Fibroblast of villous mesenchyme (primary cell): ENCODE measurements around the gene CENPA. TPM values are rescaled to one million over a fixed set of nuclear protein-coding genes. Genes with fewer than 3 reads are reported as not detected.

ENCODE experiments used
- DNase-seq: peaks from one replicate; pipeline ENCODE4 v3.0.0-alpha.2; 2010; ENCODE audit warnings: low read depth
- H3K4me3 ChIP-seq: 2 replicates; pipeline ENCODE4 v1.5.1; 2011; ENCODE audit warnings: low read depth, mild to moderate bottlenecking, low read length
- total RNA-seq: library from RNA; depleted of rRNA; stranded (reverse); fragments of >200 nt; gene quantifications from 2 replicates; pipeline ENCODE4 v1.2.3, GENCODE V29; 2012
- TF ChIP-seq, protein P1 (sequence below): IDR thresholded peaks from 2 replicates; pipeline ENCODE4 v1.5.1; 2012; ENCODE audit warnings: low read depth, mild to moderate bottlenecking, low read length; ENCODE audit not compliant: insufficient read depth

The CENPA gene
- total RNA-seq, 1 donor, result 9.5 TPM

DNA sequence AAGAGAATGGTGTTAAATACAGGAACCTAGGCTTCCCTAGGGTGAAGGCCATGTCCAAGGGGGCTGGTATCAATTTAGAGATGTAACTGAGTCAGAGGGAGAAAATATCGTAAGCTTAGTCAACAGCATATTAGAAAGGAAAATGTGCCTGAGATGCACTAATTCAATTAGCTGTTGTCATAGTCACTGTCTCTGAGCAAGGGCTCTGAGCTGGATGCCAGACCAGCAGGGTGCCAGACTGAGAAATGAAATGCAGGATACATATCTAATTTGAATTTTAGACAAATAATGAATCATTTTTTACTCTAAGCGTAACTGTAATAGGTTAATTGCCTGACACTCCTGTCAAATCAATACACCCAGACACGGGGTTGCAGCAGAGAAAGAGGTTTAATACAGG, 33.2 kb upstream of the CENPA start:
- TF ChIP-seq, protein P1, sequence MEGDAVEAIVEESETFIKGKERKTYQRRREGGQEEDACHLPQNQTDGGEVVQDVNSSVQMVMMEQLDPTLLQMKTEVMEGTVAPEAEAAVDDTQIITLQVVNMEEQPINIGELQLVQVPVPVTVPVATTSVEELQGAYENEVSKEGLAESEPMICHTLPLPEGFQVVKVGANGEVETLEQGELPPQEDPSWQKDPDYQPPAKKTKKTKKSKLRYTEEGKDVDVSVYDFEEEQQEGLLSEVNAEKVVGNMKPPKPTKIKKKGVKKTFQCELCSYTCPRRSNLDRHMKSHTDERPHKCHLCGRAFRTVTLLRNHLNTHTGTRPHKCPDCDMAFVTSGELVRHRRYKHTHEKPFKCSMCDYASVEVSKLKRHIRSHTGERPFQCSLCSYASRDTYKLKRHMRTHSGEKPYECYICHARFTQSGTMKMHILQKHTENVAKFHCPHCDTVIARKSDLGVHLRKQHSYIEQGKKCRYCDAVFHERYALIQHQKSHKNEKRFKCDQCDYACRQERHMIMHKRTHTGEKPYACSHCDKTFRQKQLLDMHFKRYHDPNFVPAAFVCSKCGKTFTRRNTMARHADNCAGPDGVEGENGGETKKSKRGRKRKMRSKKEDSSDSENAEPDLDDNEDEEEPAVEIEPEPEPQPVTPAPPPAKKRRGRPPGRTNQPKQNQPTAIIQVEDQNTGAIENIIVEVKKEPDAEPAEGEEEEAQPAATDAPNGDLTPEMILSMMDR, result no peak
- DNase-seq, result no peak
- no peak overlapping the region for H3K4me3 ChIP-seq

DNA sequence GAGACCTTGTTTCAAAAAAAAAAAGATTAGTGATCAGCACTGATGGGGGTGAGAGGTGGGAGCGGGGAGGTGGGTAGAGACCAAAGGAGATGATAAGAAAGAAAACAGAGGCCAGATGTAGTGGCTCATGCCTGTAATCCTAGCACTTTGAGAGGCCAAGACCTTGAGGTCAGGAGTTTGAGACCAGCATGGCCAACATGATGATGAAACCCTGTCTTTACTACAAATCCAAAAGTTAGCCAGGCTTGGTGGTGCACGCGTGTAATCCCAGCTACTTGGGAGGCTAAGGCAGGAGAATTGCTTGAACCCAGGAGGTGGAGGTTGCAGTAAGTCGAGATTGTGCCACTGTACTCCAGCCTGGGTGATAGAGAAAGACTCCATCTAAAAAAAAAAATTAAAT, 31.3 kb upstream of the CENPA start:
- no peak for DNase-seq
- TF ChIP-seq, protein P1, result no peak
- H3K4me3 ChIP-seq, result no peak overlapping the region

DNA sequence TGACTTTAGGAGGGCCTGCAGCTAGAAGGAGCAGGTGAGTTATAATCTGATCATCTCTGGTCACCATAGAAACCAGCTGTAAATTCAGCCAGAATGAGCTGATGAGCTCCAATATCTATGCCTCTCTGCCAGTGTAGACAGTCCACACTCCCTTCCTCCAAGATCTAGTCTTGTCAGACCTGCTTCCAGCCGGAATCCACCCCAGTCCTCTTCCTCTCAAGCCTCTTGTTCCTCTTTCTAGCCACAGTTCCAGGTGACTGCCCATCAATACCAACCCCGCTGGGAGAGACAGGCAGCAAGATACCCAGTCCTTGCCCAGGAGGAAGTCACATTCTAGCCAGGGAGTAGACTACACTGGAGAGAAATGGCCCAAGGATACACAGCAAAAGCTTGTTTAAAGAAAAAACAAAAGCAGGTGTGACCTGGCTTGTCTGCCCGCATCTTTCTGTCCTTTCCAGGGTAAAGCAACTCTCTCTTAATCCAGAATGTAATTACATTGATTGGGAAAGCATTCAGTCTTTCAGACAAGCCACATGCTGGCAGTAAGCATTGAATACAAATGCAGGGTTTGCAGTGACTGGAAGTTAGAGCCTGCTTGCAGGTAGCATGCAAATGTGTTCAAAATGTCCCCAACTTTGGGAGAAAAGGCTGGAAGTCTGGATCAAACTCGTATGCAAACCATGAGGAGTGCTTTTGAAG, 30.7 kb upstream of the CENPA start:
- DNase-seq, result no peak
- no peak overlapping the region for H3K4me3 ChIP-seq
- TF ChIP-seq, protein P1, result no peak

DNA sequence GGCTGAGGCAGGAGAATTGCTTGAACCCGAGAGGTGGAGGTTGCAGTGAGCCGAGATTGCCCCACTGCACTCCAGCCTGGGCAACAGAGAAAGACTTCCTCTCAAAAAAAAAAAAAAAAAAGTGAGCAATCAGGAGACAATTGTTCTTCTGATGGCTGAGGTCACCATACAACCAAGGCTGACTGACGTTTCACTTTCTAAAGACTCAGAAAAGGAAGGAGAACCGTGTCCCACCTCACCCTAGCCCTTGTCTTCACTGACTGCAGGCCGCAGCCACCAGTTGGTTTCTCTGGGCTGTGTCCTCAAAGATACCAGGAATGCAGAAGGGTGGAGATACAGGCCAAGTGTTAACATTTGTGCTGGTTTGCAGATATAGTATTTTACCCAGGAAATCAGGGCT, 29.5 kb upstream of the CENPA start:
- TF ChIP-seq, protein P1, result no peak
- no peak for DNase-seq
- H3K4me3 ChIP-seq, result no peak overlapping the region

DNA sequence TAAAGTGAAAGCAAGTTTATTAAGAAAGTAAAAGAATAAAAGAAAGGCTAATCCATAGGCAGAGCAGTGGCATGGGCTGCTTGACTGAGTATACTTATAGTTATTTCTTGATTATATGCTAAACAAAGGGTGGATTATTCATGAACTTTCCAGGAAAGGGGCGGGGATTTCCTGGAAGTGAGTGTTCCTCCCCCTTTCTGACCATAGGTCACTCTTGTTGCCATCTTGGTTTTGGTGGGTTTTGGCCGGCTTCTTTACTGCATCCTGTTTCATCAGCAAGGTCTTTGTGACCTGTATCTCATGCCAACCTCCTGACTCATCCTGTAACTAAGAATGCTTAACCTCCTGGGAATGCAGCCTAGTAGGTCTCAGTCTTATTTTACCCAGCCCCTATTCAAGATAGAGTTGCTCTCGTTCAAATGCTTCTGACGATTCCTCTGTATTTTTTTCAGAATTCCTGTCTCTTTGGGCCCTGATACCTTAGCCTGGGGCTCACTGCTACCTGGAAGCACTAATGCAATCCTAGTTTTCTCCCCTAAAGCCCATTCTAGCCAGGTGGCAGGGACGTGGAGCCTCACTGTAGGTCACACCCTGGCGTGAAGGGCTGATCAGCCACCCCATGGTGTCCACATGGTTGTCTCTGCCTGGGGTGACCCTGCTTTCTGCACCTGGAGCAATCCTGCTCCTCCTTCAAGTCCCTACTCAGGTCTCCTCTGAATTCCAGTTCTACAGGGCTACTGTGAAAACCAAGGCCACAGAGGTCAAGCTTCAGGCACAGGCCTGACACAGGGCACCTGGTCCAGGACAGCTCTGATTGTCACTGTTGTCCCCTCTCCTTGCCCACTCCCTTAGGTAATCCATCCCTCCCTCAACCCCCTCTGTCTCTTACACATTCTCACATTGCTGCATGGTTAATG, 27.7 kb upstream of the CENPA start:
- no peak overlapping the region for H3K4me3 ChIP-seq
- peak; percentile 97 for DNase-seq
- TF ChIP-seq, protein P1, result no peak

DNA sequence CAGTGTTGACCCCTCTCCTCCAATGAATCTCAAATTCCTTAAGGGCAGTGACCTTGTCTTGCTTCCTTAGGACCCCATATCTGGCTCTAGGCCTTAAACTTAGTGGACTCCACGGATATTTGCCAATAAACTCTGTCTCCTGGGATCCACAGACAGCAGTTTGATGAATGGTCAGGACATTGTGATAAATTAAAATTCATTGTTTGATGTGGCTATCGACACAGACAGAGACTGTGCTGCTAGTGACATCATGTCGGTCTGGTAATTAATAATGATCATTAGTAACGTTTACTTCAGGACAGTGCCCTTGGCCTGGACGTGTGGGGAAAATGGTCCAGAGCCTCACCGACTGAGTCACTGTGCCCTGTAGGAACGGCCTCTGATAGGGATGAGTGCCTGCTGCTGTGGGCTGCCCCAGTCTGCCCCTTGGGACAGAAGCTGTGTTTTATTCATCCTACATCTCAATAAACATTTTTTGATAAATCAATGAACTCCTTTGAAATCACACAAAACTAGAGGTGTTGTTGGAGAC, 27.0 kb upstream of the CENPA start:
- no peak for DNase-seq
- H3K4me3 ChIP-seq, result no peak overlapping the region
- TF ChIP-seq, protein P1, result no peak
